HG03097 (cell line): ENCODE data around the gene OPHN1.

Source experiments
- ATAC-seq: cut with Tn5 transposase; IDR thresholded peaks from one replicate; pipeline ENCODE4 v1.9.1; 2021; ENCODE audit not compliant: unreplicated experiment, low FRiP score

OPHN1 gene

DNA sequence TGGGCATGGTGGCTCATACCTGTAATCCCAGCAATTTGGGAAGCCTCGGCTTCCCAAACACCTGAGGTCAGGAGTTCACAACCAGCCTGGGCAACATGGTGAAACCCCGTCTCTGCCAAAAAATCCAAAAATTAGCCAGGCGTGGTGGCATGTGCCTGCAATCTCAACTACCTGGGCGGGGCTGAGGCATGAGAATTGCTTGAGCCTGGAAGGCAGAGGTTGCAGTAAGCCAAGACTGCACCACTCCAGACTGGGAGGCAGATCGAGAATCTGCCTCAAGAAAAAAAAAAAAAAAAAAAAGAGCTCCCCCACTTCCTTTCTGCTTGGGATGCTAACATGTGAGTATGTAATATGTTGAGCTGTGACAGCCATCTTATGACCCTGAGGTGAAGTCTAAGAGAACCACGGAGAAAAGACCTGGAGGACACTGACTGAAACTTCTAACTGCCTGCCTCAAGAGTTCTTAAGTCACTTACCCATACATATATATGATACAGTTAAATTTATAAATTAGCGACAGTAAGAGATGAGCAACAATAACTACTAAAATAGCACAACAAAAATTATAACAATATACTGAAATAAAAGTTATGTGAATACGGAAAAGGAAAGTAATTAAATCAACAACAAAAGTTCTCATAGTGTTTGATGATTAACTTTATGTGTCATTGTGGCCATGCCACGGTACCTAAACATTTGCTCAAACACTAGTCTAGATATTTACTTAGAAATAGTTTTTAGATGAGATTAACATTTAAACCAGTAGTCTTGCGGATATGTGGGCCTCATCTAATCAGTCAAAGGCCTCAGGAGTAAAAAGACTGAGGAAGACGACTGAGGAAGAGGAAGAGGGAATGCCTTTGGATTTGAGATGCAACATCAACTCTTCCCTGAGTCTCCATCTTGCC lies 178.3 kb downstream of the OPHN1 start:
- no peak for ATAC-seq

DNA sequence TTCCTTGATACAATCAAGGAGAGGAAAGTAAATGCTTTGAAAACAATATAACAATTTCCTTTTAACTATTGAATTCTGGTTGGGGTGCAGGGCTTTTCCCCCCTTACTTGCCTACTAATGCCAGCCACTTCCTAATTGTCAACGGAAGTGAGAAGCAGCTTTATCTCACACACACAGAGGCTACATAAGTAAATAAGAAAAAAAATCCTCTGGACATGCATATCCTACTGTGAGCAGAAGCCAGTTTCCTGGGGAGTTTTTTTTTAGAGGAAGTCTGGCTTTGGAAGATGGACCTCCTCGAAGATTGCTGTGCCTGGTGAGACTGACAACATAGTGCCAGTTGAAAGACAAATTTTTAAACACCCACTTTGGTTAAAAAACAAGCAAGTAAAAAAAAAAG lies 180.6 kb downstream of the OPHN1 start:
- no peak for ATAC-seq

DNA sequence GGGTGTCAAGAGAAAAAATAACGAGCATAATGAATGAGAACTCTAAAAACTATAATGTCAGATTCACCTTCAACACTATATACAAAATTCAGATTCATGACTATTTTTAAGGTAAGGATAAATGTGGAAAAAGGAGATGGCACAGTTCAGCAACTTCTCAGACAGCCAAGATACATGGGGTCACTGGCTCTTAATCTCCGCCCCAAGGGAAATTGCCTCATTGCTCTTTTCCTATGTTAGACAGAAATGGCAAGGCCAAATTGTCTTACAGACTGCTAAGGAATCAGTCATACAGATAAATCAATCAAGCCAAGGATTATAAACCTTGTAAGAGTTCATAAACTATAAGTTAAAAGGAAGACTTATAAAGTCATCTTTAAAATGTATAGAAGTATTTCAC lies 183.4 kb downstream of the OPHN1 start:
- no peak for ATAC-seq

DNA sequence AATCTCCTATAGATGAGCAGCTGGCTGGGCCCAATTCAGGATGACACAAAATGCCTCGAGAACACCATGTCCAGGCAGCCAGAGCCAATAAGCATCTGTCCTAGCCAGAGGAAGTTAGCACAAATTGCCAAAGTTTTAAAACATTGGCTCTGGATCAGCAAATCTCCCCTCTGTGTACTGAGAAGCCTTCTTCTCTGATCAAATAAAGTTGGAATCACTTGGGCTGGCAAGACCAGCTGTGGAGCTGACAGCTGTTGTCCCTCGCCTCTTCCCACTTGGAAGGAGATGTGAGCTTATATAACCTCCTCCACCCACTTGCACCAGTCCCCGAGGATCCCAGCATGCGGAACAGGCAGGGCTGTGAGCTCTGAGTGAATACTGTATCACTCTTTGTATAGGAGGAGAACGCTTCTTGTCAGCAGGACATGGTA lies 183.9 kb downstream of the OPHN1 start:
- no peak for ATAC-seq

DNA sequence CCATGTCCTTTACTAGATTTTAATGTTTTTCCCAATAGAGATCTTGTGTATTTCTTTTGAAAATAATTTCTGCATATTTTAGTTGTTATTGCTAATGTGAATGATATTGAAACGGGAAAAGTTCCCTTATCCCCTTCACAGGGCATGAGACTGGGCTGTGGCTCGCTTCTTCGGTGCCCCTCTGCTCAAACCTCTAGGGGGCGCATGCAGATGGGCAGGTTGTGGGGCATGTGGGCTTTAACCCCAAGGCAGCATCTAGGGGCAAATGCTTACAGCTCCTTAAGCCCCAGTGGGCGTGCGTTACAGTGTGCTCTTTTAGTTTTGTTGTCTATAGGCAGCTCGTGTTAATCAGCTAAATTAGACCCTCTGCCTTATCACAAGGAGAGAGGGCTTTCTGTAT lies 194.7 kb downstream of the OPHN1 start:
- ATAC-seq, result no peak

DNA sequence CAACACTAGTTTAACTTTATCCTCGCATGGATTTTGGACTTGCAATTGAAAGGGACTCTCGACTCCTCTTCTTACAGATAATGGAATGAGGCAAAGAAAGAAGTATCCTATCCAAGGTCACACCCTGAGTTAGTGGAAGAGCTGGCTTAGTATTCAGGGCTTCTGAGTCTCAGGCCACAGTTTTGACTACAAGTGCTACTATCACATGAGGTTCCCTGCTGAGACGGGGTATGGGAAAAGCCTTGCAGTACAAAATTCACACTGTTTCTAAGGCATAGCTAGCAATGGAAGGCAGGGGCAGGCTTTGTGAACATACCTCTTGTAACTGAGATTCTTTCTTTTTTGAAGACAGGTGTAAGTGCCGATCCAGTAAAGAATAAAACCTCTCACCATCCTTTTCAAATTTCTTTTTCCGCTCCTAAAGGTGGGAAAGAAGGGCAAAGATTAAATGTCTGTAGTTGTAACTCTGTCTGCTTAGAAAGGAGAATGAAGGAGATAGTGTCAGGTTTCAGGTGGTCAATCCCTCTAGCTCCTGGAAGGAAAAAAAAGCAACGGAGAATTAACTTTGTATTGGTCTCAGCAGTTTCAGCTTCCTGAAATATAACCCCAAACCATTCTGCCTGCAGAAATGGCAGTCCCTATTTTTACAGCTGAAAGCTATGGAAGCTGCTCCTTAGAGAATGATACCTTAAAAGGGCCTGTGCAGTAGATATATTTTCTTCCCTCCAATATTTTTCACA lies 199.0 kb downstream of the OPHN1 start:
- no peak for ATAC-seq

DNA sequence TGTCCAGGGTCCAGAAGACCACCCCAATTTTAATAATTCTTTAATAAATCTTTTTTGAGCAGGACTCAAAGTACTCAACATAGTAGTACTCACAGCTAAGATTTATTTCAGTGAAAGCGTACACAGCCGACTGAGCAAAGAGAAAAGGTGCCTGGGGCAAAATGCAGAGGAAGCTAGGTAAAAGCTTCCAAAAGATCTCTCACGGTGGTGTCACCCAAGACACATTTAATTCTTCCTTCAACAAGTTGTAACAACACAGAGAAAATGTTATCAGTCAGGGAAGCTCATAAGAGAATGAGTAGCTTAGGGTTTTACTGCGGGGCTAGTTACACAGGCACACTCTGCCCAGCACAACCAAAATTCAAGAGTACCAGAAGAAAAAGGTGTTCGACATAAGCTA lies 201.1 kb downstream of the OPHN1 start:
- no peak for ATAC-seq

DNA sequence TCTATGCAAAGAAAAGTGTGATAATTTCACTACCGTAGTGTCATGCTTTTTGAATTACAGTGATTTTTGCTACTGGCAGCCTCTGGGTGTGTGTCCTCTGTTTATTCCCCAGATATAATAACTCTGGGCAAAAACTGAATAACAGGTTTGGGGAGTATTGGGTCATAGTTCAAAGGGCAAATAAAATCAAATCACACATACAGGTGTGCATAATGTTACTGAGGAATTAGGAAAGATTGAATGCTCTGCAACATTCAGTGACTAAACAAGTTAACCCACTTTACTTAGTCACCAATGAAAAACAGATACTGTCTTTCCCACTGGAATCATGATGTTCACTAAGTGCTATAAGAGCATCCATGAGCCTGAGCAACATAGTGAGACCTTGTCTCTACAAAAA lies 224.3 kb downstream of the OPHN1 start:
- no peak for ATAC-seq

DNA sequence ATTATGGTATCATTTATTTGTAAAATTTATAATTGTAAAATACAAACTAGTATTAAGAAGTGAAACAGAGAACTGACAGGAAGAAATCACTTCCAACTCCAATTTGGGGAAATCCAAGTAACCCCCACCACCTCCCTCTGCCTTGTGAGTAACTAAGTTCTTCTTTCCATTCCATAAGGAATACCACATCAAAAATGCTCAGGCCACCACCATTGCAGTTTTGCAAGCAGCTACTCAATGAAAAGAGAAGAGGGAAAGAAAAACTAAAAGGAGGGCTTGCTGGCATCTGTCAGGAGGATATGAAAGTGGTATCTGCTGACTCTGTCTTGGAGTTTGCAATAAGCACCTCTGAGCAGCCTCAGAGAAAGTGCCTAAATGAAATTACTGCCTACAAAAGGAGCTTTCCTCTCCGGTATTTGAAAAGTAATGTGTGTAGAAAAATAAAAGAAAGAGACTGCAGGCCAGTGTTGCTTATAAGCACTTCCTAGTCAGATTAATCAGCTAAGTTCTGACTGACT lies 228.7 kb downstream of the OPHN1 start:
- no peak for ATAC-seq

DNA sequence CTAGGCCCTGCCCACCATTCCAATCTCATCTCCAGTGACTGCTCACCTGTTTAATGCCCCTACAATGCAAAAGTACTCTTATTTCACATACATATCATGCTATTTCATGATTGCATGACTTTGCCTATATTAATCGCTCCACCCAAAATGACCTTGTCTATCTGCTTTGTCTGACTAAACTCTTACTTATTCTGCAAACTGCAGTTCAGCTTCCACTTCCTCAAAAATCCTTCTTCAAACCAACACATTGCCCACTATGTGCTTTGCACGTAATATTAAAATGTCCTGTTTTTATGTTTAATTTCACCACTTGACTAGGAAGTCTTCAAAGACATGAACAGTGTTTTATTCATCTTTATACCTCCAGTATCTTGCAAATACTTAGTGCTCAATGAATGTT lies 229.6 kb downstream of the OPHN1 start:
- ATAC-seq, result peak; percentile 82

DNA sequence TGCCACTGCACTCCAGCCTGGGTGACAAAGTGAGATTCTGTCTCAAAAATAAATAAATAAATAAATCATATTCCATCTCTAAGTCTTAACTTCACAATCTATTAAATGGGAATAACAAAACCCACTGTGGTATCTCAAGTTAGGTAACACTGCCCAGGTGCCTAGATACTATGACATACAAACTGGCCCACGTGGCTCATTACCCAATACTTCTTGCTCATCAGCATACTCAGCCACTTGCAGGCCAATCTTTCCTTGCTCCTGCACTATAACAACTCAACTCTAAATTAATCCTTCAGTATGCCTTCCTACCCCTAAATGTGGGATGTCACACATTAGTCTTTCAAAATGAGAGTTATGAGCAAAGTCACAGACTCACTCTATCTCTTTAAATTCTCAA lies 230.1 kb downstream of the OPHN1 start:
- ATAC-seq, result no peak

DNA sequence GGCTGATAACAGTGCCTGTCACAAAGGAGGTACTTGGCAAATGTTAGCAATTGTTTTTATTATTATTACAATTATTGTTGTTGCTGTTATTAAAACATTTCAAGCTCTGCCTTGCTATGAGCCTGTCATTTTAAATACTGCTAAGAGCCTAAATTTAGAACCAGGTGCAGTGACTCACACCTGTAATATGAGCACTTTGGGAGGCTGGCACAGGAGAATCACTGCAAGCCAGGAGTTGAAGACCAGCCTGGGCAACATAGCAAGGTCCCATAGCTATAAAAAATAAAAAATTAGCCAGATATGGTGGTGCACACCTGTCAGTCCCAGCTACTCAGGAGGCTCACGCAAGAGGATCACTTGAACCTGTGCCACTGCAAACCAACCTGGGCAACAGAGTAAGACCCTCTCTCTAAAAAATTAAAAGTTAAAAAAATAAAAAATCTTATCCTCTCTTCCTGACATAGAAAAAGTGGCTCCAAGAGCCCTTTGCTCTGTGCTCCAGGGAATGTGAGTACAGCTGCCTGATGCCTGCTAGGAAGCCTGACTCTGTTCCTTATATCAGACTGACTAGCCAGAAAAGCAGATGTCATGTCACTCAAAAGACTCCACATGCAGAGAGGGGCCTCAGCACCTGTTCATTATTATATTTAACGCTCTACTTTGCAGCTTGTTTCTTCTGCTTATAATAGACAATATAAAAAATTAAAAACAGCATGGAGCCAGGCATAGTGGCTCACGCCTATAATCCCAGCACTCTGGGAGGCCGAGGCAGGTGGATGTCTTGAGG lies 234.0 kb downstream of the OPHN1 start:
- no peak for ATAC-seq

DNA sequence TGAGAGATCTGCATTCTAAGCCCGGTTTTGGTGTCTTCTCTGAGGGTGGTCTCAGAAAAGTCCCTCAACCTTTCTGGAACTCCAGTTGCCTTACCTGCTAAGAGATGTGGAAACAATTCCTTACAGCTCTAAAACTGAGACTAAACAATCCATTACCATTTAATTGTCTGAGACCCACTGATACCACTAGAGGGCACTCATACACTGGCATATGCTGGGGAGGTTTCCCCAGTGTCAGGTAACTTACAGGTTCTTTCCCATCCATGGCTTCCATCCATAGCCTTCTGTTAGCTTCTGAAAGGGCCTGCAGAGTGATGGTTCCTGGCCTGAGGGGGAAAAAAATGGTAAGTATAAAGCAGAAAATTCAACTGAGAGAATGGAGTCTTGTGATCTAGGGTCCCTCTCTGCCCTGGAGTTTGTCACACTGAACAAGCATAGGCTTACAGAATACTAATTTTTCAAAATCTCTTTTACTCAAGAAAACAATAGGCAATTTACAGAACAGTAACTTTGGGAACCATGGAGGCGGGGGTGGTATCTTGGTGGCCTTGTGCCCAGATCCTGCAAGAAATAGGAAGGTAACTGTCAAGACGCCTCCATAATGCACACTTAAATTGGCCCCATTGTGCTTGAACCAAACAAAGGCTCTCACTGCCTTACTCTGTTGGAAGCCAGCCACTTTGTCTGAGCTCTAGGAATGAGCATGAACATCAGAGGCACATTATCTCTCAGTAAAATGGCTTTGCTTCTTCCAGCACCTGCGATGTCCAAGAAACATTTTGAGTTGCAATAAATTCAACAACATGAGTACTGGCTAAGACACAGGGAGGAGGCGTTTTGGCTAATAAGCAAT lies 236.1 kb downstream of the OPHN1 start:
- peak; percentile 69 for ATAC-seq

DNA sequence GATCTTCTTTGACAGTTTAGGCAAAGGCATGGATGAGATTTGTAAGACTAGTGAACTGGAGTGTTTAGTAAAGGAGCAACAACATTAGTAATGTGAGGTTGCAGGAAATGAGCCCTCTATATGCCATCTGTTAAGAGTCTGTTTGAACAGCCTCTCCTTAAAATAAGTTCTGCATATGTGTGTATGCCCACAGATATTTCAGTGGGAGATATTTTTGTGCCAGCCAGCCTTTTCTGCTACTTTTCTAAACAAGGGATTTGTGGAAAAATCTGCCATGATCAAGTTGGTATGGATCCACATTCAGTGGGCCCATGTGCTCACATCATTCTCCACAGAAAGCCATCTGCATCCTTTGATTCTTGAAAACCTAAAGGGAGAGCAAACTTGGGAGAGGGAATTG lies 237.7 kb downstream of the OPHN1 start:
- ATAC-seq, result no peak

DNA sequence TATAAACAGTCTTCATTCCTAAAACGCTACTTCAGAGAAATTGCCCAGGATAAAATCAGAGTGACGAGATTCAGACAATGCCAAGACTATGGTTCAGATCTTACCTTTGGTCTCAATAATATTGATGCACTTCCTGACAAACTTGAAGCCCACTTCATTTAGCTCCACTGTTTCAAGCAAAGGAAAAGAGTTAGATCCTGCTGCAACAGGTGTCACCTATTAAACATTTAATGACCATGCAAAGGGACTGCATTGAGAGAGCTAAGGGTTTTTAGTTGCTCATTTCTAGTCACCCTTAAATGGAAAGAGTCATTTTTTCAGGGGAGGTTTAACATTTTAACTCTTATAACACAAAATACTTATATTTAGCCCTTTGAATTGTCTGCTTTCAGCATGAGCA lies 239.5 kb downstream of the OPHN1 start:
- no peak for ATAC-seq

DNA sequence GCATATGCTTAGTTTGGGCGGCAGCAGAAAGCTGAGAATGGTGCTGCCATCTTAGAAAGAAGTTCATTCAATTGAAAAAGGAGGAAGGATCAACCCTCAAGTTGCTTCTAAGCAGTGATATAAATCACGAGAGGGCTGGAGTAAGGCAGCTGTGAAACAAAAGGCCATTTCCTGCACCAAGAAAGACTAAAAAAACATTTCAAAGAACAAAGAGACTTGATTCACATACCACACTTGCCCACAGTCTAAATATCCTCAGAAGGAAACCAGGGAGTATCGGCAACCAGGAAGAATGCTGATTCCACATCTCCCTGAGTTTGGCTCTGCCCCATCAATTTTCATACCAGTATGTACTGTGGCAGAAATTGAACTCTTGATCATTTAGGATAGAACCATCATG lies 240.1 kb downstream of the OPHN1 start:
- no peak for ATAC-seq

DNA sequence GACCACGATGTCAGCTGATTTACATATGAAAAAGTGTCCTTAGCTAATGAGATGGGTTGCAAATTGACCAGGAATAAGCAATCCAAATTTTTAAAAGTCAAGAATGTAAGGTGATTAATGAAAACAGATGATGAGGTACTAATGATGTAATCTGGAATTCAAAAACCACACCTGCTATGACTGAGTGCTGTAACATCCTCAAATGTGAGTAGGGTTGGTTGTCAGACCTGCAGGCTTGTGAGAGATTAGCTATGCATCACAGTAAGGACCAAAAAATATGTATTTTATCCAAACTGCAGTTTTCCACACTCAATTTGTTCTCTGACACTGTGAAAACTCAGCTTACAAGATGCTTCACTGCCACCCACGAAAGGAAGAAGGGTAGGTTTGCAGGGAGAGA lies 242.5 kb downstream of the OPHN1 start:
- ATAC-seq, result no peak

DNA sequence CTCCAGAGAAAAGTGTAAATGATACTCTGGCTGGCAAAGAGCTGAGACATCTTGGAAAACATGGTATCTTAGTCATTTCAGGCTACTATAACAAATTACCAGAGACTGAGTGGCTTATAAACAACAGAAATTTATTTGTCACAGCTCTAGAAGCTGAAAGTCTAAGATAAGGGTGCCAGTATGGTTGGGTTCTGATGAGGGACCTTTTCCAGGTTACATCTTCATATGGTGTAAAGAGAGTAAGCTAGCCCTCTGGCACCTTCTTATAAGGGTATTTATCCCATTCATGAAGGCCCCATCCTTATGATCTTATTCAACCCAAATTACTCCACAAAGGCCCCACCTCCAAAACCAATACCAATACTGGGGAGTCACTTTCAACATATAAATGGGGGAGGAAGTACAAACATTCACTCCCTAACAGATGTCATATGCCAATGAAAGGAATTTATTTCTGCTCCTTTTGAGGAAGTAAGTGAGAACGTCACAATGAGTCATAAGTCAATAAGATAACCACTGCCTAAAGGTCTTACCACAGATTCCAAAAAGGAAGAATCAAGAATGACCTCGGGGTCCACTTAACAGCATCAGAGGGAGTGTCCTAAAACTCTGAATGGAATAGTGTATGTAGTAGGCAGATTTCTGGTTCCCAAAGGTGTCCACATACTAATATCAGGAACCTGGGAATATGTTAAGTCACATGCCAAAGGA lies 246.6 kb downstream of the OPHN1 start:
- ATAC-seq, result no peak

DNA sequence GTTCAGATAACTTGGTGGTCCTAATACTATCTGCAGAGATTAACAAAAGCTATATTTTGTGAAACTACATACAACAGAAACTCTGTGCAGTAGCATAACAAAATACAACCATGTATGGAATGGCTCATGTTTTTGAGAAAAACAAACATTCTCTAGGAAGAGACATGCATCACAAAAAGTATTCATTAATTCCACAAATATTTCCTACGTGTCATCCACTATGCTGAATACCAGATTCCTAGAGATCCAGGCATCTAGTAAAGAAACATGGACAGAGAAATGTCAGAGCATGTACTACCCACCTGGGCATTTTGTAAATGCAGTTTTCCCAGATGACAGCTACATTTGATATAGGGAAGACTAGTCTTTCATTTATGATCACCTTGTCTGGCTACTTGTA lies 248.1 kb downstream of the OPHN1 start:
- ATAC-seq, result no peak
